Osteocyte (in vitro differentiated cells): ENCODE results near the gene PCDH15. TPM values are rescaled to one million over a fixed set of nuclear protein-coding genes. Genes with fewer than 3 reads are reported as not detected.

Source experiments
- DNase-seq: peaks from one replicate; pipeline ENCODE4 v3.0.0; 2021; ENCODE audit warnings: mixed read lengths; ENCODE audit not compliant: unreplicated experiment; ENCODE audit errors: extremely low spot score
- H3K27ac Mint-ChIP-seq: one replicate; pipeline ENCODE4 v1.8.0; 2021; ENCODE audit warnings: mild to moderate bottlenecking, mixed read lengths; ENCODE audit not compliant: unreplicated experiment
- H3K27me3 Mint-ChIP-seq: one replicate; pipeline ENCODE4 v1.8.0; 2021; ENCODE audit warnings: mixed read lengths; ENCODE audit not compliant: unreplicated experiment
- H3K36me3 Mint-ChIP-seq: one replicate; pipeline ENCODE4 v1.8.0; 2021; ENCODE audit warnings: mixed read lengths; ENCODE audit not compliant: unreplicated experiment
- H3K4me1 Mint-ChIP-seq: one replicate; pipeline ENCODE4 v1.8.0; 2021; ENCODE audit warnings: mixed read lengths; ENCODE audit not compliant: unreplicated experiment
- H3K4me3 Mint-ChIP-seq: one replicate; pipeline ENCODE4 v1.8.0; 2021; ENCODE audit warnings: mild to moderate bottlenecking, moderate library complexity, mixed read lengths; ENCODE audit not compliant: unreplicated experiment
- H3K9me3 Mint-ChIP-seq: one replicate; pipeline ENCODE4 v1.8.0; 2021; ENCODE audit warnings: mixed read lengths; ENCODE audit not compliant: unreplicated experiment
- CTCF ChIP-seq: fragments of 200-600 bp; sonication (generic); IDR thresholded peaks from 2 replicates; pipeline ENCODE4 v1.5.0; 2021; ENCODE audit warnings: antibody characterized with exemption, mild to moderate bottlenecking, moderate library complexity
- total RNA-seq: library from RNA; stranded (reverse); gene quantifications from 2 replicates; pipeline ENCODE4 v1.2.1, GENCODE V29; 2021

PCDH15 gene
- total RNA-seq, 1 donor from 2014 or later, result 2.6 TPM

- H3K4me1 Mint-ChIP-seq, result no peaks in the 10 kb centered on the region
- H3K9me3 Mint-ChIP-seq, result peaks cover 17% of the 10 kb centered on the region
- no peak for TF ChIP-seq CTCF
- no peak overlapping the region for H3K27ac Mint-ChIP-seq
- no peak overlapping the region for H3K4me3 Mint-ChIP-seq
- no peak for DNase-seq
- H3K36me3 Mint-ChIP-seq, result no peaks in the 10 kb centered on the region
- H3K27me3 Mint-ChIP-seq, result no peaks in the 10 kb centered on the region
These were observed 206.7 kb downstream of the PCDH15 start for GRCh38 chr10:54594289-54594688.

- DNase-seq, result no peak
- TF ChIP-seq CTCF, result no peak
- H3K27me3 Mint-ChIP-seq, result no peaks in the 10 kb centered on the region
- no peak overlapping the region for H3K27ac Mint-ChIP-seq
- no peak overlapping the region for H3K4me3 Mint-ChIP-seq
- no peaks in the 10 kb centered on the region for H3K36me3 Mint-ChIP-seq
- H3K4me1 Mint-ChIP-seq, result peaks cover 16% of the 10 kb centered on the region
- H3K9me3 Mint-ChIP-seq, result no peaks in the 10 kb centered on the region
These were observed 213.1 kb downstream of the PCDH15 start for GRCh38 chr10:54587971-54588370.

- no peak overlapping the region for H3K4me3 Mint-ChIP-seq
- no peak overlapping the region for H3K27ac Mint-ChIP-seq
- H3K4me1 Mint-ChIP-seq, result peaks cover 18% of the 10 kb centered on the region
- DNase-seq, result no peak
- TF ChIP-seq CTCF, result no peak
- no peaks in the 10 kb centered on the region for H3K36me3 Mint-ChIP-seq
- no peaks in the 10 kb centered on the region for H3K27me3 Mint-ChIP-seq
- H3K9me3 Mint-ChIP-seq, result no peaks in the 10 kb centered on the region
These were observed 215.5 kb downstream of the PCDH15 start for GRCh38 chr10:54585572-54585971.

- Mint-ChIP-seq H3K27ac (no peak overlapping the region), H3K27me3 (no peaks in the 10 kb centered on the region), H3K4me1 (peaks cover 10% of the 10 kb centered on the region), H3K4me3 (no peak overlapping the region), H3K9me3 (peaks cover 7% of the 10 kb centered on the region), H3K36me3 (no peaks in the 10 kb centered on the region)
- no peak for DNase-seq
- no peak for TF ChIP-seq CTCF
These were observed 223.3 kb downstream of the PCDH15 start for GRCh38 chr10:54577682-54578081.

GRCh38 chr10:54576541-54576940 lies 224.5 kb downstream of the PCDH15 start:
- Mint-ChIP-seq H3K27ac (no peak overlapping the region), H3K4me1 (peaks cover 10% of the 10 kb centered on the region), H3K36me3 (no peaks in the 10 kb centered on the region), H3K9me3 (peaks cover 7% of the 10 kb centered on the region), H3K4me3 (no peak overlapping the region), H3K27me3 (no peaks in the 10 kb centered on the region)
- no peak for TF ChIP-seq CTCF
- DNase-seq, result no peak
